ENCODE measurements around the gene HMCN2.

DNA sequence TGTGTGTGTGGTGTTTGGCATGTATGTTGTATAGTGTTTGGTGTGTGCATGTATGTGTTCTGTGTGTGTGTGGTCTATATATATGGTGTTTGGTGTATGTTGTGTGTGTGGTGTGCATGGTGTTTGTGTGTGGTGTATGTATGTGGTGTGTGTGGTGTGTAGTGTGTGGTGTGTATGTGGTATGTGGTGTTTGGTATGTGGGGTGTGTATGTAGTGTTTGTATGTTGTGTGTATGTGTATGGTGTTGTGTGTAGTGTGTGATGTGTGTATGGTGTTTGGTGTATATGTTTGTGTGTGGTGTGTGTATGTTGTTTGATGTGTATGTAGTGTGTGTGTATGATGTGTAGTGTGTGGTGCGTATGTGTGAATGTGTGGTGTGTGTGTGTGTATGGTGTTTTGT, 78.8 kb downstream of the HMCN2 start:
- TF ChIP-seq EP300 (IDR thresholded peaks at IDR 0.05): no peak
- TF ChIP-seq, protein P1, sequence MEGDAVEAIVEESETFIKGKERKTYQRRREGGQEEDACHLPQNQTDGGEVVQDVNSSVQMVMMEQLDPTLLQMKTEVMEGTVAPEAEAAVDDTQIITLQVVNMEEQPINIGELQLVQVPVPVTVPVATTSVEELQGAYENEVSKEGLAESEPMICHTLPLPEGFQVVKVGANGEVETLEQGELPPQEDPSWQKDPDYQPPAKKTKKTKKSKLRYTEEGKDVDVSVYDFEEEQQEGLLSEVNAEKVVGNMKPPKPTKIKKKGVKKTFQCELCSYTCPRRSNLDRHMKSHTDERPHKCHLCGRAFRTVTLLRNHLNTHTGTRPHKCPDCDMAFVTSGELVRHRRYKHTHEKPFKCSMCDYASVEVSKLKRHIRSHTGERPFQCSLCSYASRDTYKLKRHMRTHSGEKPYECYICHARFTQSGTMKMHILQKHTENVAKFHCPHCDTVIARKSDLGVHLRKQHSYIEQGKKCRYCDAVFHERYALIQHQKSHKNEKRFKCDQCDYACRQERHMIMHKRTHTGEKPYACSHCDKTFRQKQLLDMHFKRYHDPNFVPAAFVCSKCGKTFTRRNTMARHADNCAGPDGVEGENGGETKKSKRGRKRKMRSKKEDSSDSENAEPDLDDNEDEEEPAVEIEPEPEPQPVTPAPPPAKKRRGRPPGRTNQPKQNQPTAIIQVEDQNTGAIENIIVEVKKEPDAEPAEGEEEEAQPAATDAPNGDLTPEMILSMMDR (IDR thresholded peaks at IDR 0.05): no peak
- TF ChIP-seq POLR2A (IDR thresholded peaks at IDR 0.05): no peak
- TF ChIP-seq POLR2AphosphoS5 (IDR thresholded peaks at IDR 0.05): no peak
